Left ventricle myocardium inferior (tissue), 1 donor: ENCODE results near the gene C2orf76. TPM values are rescaled to one million over a fixed set of nuclear protein-coding genes. Genes with fewer than 3 reads are reported as not detected.

Experiments used
- DNase-seq: peaks from one replicate; pipeline ENCODE4 v3.0.0-alpha.2; 2020
- H3K27ac ChIP-seq: fragments of 200-600 bp; replicated peaks from 2 replicates; pipeline ENCODE4 v1.8.0; 2021
- H3K27me3 ChIP-seq: fragments of 200-600 bp; 2 replicates; pipeline ENCODE4 v1.8.0; 2021; ENCODE audit warnings: low read depth
- H3K36me3 ChIP-seq: fragments of 200-600 bp; 2 replicates; pipeline ENCODE4 v1.8.0; 2021
- H3K4me1 ChIP-seq: fragments of 200-600 bp; 2 replicates; pipeline ENCODE4 v1.8.0; 2021
- H3K4me3 ChIP-seq: fragments of 200-600 bp; 2 replicates; pipeline ENCODE4 v1.8.0; 2021; ENCODE audit warnings: mild to moderate bottlenecking, moderate library complexity
- H3K9me3 ChIP-seq: fragments of 200-600 bp; replicated peaks from 2 replicates; pipeline ENCODE4 v1.8.0; 2021
- intact Hi-C: fragments of 100-400 bp; cut with micrococcal nuclease; formaldehyde crosslinking; loops from one replicate; pipeline ENCODE4 v1.11.0; 2022
- total RNA-seq: library from RNA; stranded (reverse); fragmentation: NEBNext Ultra II Directional; extraction: Animal tissue kit (Norgen Biotek cat#: 25700); gene quantifications from one replicate; pipeline ENCODE4 v1.2.1, GENCODE V29; 2021
- TF ChIP-seq, protein P1 (sequence below): fragments of 200-600 bp; IDR thresholded peaks from 2 replicates; pipeline ENCODE4 v1.8.0; 2021; ENCODE audit warnings: antibody characterized with exemption, mild to moderate bottlenecking, borderline replicate concordance
- donor health status: DM: no; HTN: yes; CAD: no; lungs with severe emphysema.

The C2orf76 gene
- total RNA-seq, 1 donor from 2014 or later: 7.3 TPM

DNA sequence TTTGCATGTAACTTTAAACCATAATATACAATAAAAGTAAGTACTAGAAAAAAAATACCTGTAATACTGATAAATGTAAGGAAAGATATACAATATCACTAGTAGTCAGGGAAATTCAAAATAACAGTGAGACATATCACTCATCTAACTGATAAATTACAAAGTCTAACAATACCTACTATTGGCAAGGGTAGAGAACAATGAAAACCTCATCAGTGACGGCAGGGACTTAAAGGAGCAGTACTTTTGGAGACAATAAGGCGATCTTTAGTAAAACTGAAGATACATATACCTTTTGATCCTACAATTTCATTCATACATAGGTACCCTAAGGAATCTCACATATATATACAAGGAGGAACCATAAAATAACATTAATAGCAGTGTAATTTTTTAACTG is 24.9 kb downstream of the C2orf76 start:
- TF ChIP-seq, protein P1, sequence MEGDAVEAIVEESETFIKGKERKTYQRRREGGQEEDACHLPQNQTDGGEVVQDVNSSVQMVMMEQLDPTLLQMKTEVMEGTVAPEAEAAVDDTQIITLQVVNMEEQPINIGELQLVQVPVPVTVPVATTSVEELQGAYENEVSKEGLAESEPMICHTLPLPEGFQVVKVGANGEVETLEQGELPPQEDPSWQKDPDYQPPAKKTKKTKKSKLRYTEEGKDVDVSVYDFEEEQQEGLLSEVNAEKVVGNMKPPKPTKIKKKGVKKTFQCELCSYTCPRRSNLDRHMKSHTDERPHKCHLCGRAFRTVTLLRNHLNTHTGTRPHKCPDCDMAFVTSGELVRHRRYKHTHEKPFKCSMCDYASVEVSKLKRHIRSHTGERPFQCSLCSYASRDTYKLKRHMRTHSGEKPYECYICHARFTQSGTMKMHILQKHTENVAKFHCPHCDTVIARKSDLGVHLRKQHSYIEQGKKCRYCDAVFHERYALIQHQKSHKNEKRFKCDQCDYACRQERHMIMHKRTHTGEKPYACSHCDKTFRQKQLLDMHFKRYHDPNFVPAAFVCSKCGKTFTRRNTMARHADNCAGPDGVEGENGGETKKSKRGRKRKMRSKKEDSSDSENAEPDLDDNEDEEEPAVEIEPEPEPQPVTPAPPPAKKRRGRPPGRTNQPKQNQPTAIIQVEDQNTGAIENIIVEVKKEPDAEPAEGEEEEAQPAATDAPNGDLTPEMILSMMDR: no peak
- Histone ChIP-seq H3K9me3 (no peaks in the 10 kb centered on the region), H3K36me3 (peaks cover 7% of the 10 kb centered on the region), H3K27me3 (no peaks in the 10 kb centered on the region), H3K27ac (no peak overlapping the region), H3K4me1 (peaks cover 4% of the 10 kb centered on the region), H3K4me3 (no peak overlapping the region)
- no peak for DNase-seq
- intact Hi-C loops: no loop called here

DNA sequence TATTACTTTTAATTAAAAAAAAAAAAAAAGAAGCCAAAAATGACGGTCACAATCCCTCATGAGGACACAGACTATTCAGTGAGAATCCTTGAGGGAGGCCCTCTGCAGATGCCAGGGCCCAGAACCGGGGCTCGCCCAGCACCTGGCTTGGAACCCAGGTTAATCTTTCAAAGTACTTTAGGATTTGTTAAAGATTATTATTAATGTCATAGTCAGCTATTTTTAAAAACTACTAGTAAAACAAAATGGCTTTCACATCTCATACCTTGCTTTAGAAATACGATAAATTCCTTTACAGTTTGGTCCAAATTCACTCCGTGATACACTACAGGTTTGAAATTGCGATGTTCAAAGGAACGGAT is 27.1 kb downstream of the C2orf76 start:
- Histone ChIP-seq H3K4me1 (peaks cover 4% of the 10 kb centered on the region), H3K4me3 (no peak overlapping the region), H3K27me3 (no peaks in the 10 kb centered on the region), H3K27ac (no peak overlapping the region), H3K36me3 (peaks cover 16% of the 10 kb centered on the region), H3K9me3 (no peaks in the 10 kb centered on the region)
- intact Hi-C loops: no loop called here
- DNase-seq: no peak
- TF ChIP-seq, protein P1: no peak

GRCh38 chr2:119338826-119339561 is 27.6 kb downstream of the C2orf76 start:
- Histone ChIP-seq H3K4me1 (peaks cover 3% of the 10 kb centered on the region), H3K27me3 (no peaks in the 10 kb centered on the region), H3K9me3 (no peaks in the 10 kb centered on the region), H3K36me3 (peaks cover 16% of the 10 kb centered on the region), H3K4me3 (no peak overlapping the region), H3K27ac (no peak overlapping the region)
- intact Hi-C loops: no loop called here
- no peak for DNase-seq
- TF ChIP-seq, protein P1: no peak

- Histone ChIP-seq H3K9me3 (no peaks in the 10 kb centered on the region), H3K36me3 (peaks cover 16% of the 10 kb centered on the region), H3K27ac (no peak overlapping the region), H3K27me3 (no peaks in the 10 kb centered on the region), H3K4me3 (no peak overlapping the region), H3K4me1 (no peaks in the 10 kb centered on the region)
- DNase-seq: no peak
- TF ChIP-seq, protein P1: no peak
- intact Hi-C loops: no loop called here
These were observed 28.4 kb downstream of the C2orf76 start for GRCh38 chr2:119338272-119338671.

DNA sequence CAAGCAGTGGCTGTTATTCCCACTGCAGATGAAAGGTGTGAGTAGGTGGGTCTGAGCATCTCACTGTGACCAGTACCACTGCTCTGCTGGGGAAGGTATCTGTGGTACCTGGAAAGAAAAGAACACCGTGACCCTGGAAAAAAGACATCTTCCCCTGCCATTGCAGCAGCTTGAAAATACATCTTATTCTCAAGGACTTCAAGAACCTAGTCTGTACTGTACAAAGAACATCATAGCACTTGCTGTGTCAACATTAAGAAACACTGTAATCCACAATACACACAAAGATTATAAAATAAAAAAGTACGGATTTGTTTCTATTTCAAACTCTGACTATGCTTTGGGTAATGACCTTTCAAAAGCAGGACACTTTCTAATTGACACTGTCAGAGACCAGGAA is 28.9 kb downstream of the C2orf76 start:
- DNase-seq: no peak
- no peaks in the 10 kb centered on the region for H3K27me3 ChIP-seq
- H3K36me3 ChIP-seq: peaks cover 16% of the 10 kb centered on the region
- H3K4me1 ChIP-seq: no peaks in the 10 kb centered on the region
- TF ChIP-seq, protein P1: no peak
- intact Hi-C loops: no loop called here
- no peaks in the 10 kb centered on the region for H3K9me3 ChIP-seq
- no peak overlapping the region for H3K4me3 ChIP-seq
- no peak overlapping the region for H3K27ac ChIP-seq
